A549 (cell line): ENCODE results near the gene BOLA1. TPM values are rescaled to one million over a fixed set of nuclear protein-coding genes. Genes with fewer than 3 reads are reported as not detected.

Experiments
- ATAC-seq, 2 experiments: fragments of 200-7000 bp in 1 of 2; fragments of >200 bp in 1 of 2; cut with Nextera tagmentation in 1 of 2; cut with Tn5 transposase in 1 of 2; 3 replicates each; pipeline versions ENCODE4 v1.8.0 to v1.9.1; 2018 to 2020; ENCODE audit warnings: mild to moderate bottlenecking in 1 of 2, moderate library complexity in 1 of 2
- CTCF ChIA-PET: fragments of 300-600 bp; sonication (Branson Sonifier 250); formaldehyde crosslinking; extraction: SDS; loops from one replicate; lab custom pipeline; 2021; ENCODE audit warnings: antibody characterized with exemption, inconsistent platforms; lab: Yijun Ruan, JAX
- POLR2A ChIA-PET: fragments of 350-600 bp; formaldehyde crosslinking; extraction: SDS; loops from one replicate; lab custom pipeline; 2021; ENCODE audit warnings: antibody characterized with exemption, inconsistent platforms; lab: Yijun Ruan, JAX
- DNase-seq, 2 experiments: peaks; one replicate each; pipeline versions ENCODE4 v3.0.0 to v3.0.0-alpha.2; 2011 to 2016; ENCODE audit warnings: low read depth in 1 of 2, low spot score in 1 of 2
- FAIRE-seq: peaks from 2 replicates; lab custom pipeline; 2011; peaks lifted over from hg19 to GRCh38; lab: Jason Lieb, UNC
- H3K27ac ChIP-seq, 2 experiments: fragments of >200 bp; sonication (Bioruptor Twin); formaldehyde crosslinking; 3 replicates each; pipeline ENCODE4 v1.5.1; 2016 to 2017
- H3K4me1 ChIP-seq: fragments of >200 bp; sonication (Bioruptor Twin); formaldehyde crosslinking; 3 replicates; pipeline ENCODE4 v1.6.1; 2016
- H3K4me2 ChIP-seq: fragments of >200 bp; sonication (Bioruptor Twin); formaldehyde crosslinking; 3 replicates; pipeline ENCODE4 v1.6.1; 2016
- H3K4me3 ChIP-seq: fragments of >200 bp; sonication (Bioruptor Twin); formaldehyde crosslinking; 3 replicates; pipeline ENCODE4 v1.5.1; 2016
- H3K9me3 ChIP-seq: fragments of >200 bp; sonication (Bioruptor Twin); formaldehyde crosslinking; 3 replicates; pipeline ENCODE4 v1.6.1; 2016
- BHLHE40 ChIP-seq: IDR thresholded peaks from 2 replicates; pipeline ENCODE4 v1.6.1; 2012; ENCODE audit warnings: low read depth, low read length, inconsistent platforms
- CEBPB ChIP-seq, 2 experiments: fragments of >200 bp in 1 of 2; sonication (Bioruptor Twin) in 1 of 2; formaldehyde crosslinking in 1 of 2; IDR thresholded peaks; 2 replicates each; pipeline ENCODE4 v1.6.1; 2012 to 2016
- CHD2 ChIP-seq: fragments of 150-350 bp; IDR thresholded peaks from 2 replicates; pipeline ENCODE4 v1.6.1; 2014; ENCODE audit warnings: low read length; ENCODE audit not compliant: partially characterized antibody
- EHF ChIP-seq: fragments of 250-450 bp; sonication (Bioruptor Pico); IDR thresholded peaks from 2 replicates; pipeline ENCODE4 v1.5.0; 2020; ENCODE audit warnings: mild to moderate bottlenecking
- EP300 ChIP-seq, 2 experiments: fragments of >200 bp; sonication (Bioruptor Twin); formaldehyde crosslinking; IDR thresholded peaks; 2 replicates in 1 of 2; 3 replicates in 1 of 2; pipeline ENCODE4 v1.6.1; 2016 to 2017
- FOSB ChIP-seq: fragments of 250-450 bp; sonication (Bioruptor Pico); IDR thresholded peaks from 2 replicates; pipeline ENCODE4 v1.5.0; 2020; ENCODE audit warnings: mild to moderate bottlenecking, moderate library complexity
- FOXS1 ChIP-seq: fragments of 250-450 bp; sonication (Bioruptor Pico); IDR thresholded peaks from 2 replicates; pipeline ENCODE4 v1.5.0; 2020; ENCODE audit warnings: mild to moderate bottlenecking, moderate library complexity
- GATA3 ChIP-seq: IDR thresholded peaks from 2 replicates; pipeline ENCODE4 v1.6.1; 2012; ENCODE audit warnings: borderline replicate concordance
- HOXA7 ChIP-seq: fragments of 250-450 bp; sonication (Bioruptor Pico); IDR thresholded peaks from 2 replicates; pipeline ENCODE4 v1.5.0; 2020; ENCODE audit warnings: mild to moderate bottlenecking, moderate library complexity
- HOXB13 ChIP-seq: fragments of 250-450 bp; sonication (Bioruptor Pico); IDR thresholded peaks from 2 replicates; pipeline ENCODE4 v1.5.0; 2020; ENCODE audit warnings: low read depth, mild to moderate bottlenecking, moderate library complexity
- HOXB5 ChIP-seq: fragments of 250-450 bp; sonication (Bioruptor Pico); IDR thresholded peaks from 2 replicates; pipeline ENCODE4 v1.5.0; 2020; ENCODE audit warnings: mild to moderate bottlenecking, moderate library complexity
- KDM5A ChIP-seq: fragments of 200-600 bp; sonication (generic); IDR thresholded peaks from 2 replicates; pipeline ENCODE4 v1.6.1; 2016; ENCODE audit warnings: antibody characterized with exemption, mild to moderate bottlenecking
- MAX ChIP-seq: IDR thresholded peaks from 2 replicates; pipeline ENCODE4 v1.6.1; 2012
- POLR2AphosphoS2 ChIP-seq: conservative IDR thresholded peaks from 2 replicates; pipeline ENCODE4 v1.6.1; 2012; ENCODE audit warnings: low read length, improper control_type of control experiment, inconsistent platforms
- RAD21 ChIP-seq, 2 experiments: fragments of >200 bp in 1 of 2; sonication (Bioruptor Twin) in 1 of 2; formaldehyde crosslinking in 1 of 2; IDR thresholded peaks in 1 of 2; conservative IDR thresholded peaks in 1 of 2; 2 replicates in 1 of 2; 3 replicates in 1 of 2; pipeline ENCODE4 v1.6.1; 2012 to 2018; ENCODE audit warnings: inconsistent platforms in 1 of 2
- SMC3 ChIP-seq: fragments of >200 bp; sonication (Bioruptor Twin); formaldehyde crosslinking; IDR thresholded peaks from 3 replicates; pipeline ENCODE4 v1.6.1; 2018; ENCODE audit warnings: inconsistent platforms
- SREBF2 ChIP-seq: fragments of 450-650 bp; IDR thresholded peaks from 2 replicates; pipeline ENCODE4 v1.6.1; 2014; ENCODE audit warnings: mild to moderate bottlenecking, moderate library complexity
- TFCP2L1 ChIP-seq: fragments of 250-450 bp; sonication (Bioruptor Pico); IDR thresholded peaks from 2 replicates; pipeline ENCODE4 v1.5.0; 2021; ENCODE audit warnings: mild to moderate bottlenecking
- TP53 ChIP-seq: fragments of 250-450 bp; sonication (Bioruptor Pico); IDR thresholded peaks from 2 replicates; pipeline ENCODE4 v1.5.0; 2021; ENCODE audit warnings: mild to moderate bottlenecking, moderate library complexity
- ZFP36 ChIP-seq: fragments of 450-650 bp; IDR thresholded peaks from 2 replicates; pipeline ENCODE4 v1.6.1; 2014; ENCODE audit warnings: borderline replicate concordance; ENCODE audit not compliant: partially characterized antibody
- ZNF302 ChIP-seq: fragments of 250-450 bp; sonication (Bioruptor Pico); IDR thresholded peaks from 2 replicates; pipeline ENCODE4 v1.9.0; 2021; ENCODE audit warnings: inconsistent platforms, mild to moderate bottlenecking, moderate library complexity
- WGBS: methylation state at CpG from one replicate; pipeline ENCODE4 v1.1.6; 2017; ENCODE audit errors: missing lambda C conversion rate; 5-methylcytosine and 5-hydroxymethylcytosine counted together
- polyA plus RNA-seq, 4 experiments: library from polyadenylated mRNA; depleted of rRNA in 3 of 4; stranded (reverse); fragments of >200 nt; fragmentation: RNase III in 1 of 4; extraction: RNeasy Plus Mini Kit Qiagen cat#74134 plus additional on column Dnase treatment in 1 of 4; gene quantifications; 2 replicates in 3 of 4; 3 replicates in 1 of 4; pipeline ENCODE4 v1.2.3, GENCODE V29; 2011 to 2017
- TF ChIP-seq, protein P1 (sequence below): fragments of >200 bp; sonication (Bioruptor Twin); formaldehyde crosslinking; IDR thresholded peaks from 2 replicates; pipeline ENCODE4 v1.6.1; 2016
- TF ChIP-seq, protein P2 (sequence below): fragments of >200 bp; sonication (Bioruptor Twin); formaldehyde crosslinking; IDR thresholded peaks from 3 replicates; pipeline ENCODE4 v1.6.1; 2016
- TF ChIP-seq, protein P3 (sequence below): fragments of 250-450 bp; sonication (Bioruptor Pico); IDR thresholded peaks from 2 replicates; pipeline ENCODE4 v1.5.0; 2021; ENCODE audit warnings: mild to moderate bottlenecking, moderate library complexity, borderline replicate concordance

BOLA1 gene
- polyA plus RNA-seq, 2 of the 4 experiments (the other 2 are of a cell fraction): 25.4 to 27.5 TPM

- TF ChIP-seq, protein P1, sequence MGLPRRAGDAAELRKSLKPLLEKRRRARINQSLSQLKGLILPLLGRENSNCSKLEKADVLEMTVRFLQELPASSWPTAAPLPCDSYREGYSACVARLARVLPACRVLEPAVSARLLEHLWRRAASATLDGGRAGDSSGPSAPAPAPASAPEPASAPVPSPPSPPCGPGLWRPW: no peak
- no peak for TF ChIP-seq BHLHE40
- TF ChIP-seq FOXS1: no peak
- no peak for TF ChIP-seq ZFP36
Measured at GRCh38 chr1:149940427-149940826, 41.1 kb downstream of the BOLA1 start (continued).

GRCh38 chr1:149942207-149942606 is 42.8 kb downstream of the BOLA1 start:
- ChIA-PET POLR2A (interaction anchor here (1.5 kb wide), 1 partner anchor 55 kb away, joined by 16 read pairs; a partner anchor contains a TSS), CTCF (interaction anchor here (0.5 to 2.4 kb wide), 9 partner anchors 9 to 245 kb away, joined by 3 to 9 read pairs (median 4); a partner anchor contains a TSS)
- Histone ChIP-seq H3K27ac (no peak overlapping the region), H3K4me1 (peaks cover 37% of the 10 kb centered on the region), H3K9me3 (no peaks in the 10 kb centered on the region), H3K4me2 (no peak overlapping the region), H3K4me3 (no peak overlapping the region)
- ATAC-seq: peak; percentile 43 to 69; a peak in 4 of 6 replicates
- no peak for FAIRE-seq
- TF ChIP-seq GATA3 (no peak), RAD21 (conservative IDR thresholded peaks at IDR 0.05 in 1 of 2, IDR thresholded peaks at IDR 0.05 in 1 of 2) (peak; percentile 33 to 39; a peak in 3 of 5 replicates), HOXB5 (CRISPR knock-in tag) (no peak)
- 57% methylated on average over 5 of the region's 5 CpGs for WGBS
- peak; percentile 49 to 58 for DNase-seq

DNA sequence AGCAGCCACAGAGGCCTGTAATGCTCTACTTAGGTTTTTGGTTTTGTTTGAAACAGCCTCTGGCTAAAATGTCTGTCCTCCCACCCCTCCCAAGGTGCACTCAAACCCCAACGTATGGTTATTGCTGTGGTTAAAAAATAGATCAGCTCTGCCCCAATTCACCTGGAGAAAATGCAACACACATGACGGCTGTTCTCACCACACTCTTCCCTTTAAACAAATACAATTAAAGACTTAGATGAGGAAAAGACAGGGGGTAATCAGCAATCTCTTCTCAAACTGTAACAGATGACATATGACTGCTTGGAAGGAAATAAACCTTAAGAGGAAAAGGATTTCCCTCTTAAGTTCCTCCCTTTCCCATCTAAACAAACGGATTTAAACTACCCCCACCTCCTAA is 43.5 kb downstream of the BOLA1 start:
- 71% methylated on average over 3 of the region's 3 CpGs for WGBS
- Histone ChIP-seq H3K4me3 (no peak overlapping the region), H3K4me1 (peaks cover 31% of the 10 kb centered on the region)
- ChIA-PET POLR2A (interaction anchor here (1.5 kb wide), 1 partner anchor 55 kb away, joined by 16 read pairs; a partner anchor contains a TSS), CTCF (interaction anchor here (0.5 to 2.4 kb wide), 10 partner anchors 10 to 245 kb away, joined by 3 to 9 read pairs (median 4); a partner anchor contains a TSS)
- FAIRE-seq: no peak
- TF ChIP-seq CEBPB (IDR thresholded peaks at IDR 0.05) (no peak), ZNF302 (no peak), HOXA7 (CRISPR knock-in tag) (no peak), EP300 (IDR thresholded peaks at IDR 0.05) (no peak)
- TF ChIP-seq, all 56 proteins: peak for 0
- Histone ChIP-seq H3K9me3 (no peaks in the 10 kb centered on the region), H3K27ac (no peak overlapping the region), H3K4me2 (no peak overlapping the region)
- no peak for ATAC-seq
- DNase-seq: no peak

GRCh38 chr1:149945206-149945605 is 45.8 kb downstream of the BOLA1 start:
- FAIRE-seq (no peak), DNase-seq (no peak)

More at GRCh38 chr1:149945206-149945605, 45.8 kb downstream of the BOLA1 start:
- no peaks in the 10 kb centered on the region for H3K9me3 ChIP-seq
- ChIA-PET POLR2A (no interaction called here), CTCF (interaction anchor here (1.1 to 1.4 kb wide), 3 partner anchors 15 to 224 kb away, joined by 3 to 4 read pairs (median 3); no protein-coding TSS in a partner anchor)
- ATAC-seq: no peak
- TF ChIP-seq CHD2 (no peak), POLR2AphosphoS2 (no peak), MAX (no peak), HOXB13 (CRISPR knock-in tag) (no peak), RAD21 (conservative IDR thresholded peaks at IDR 0.05 in 1 of 2, IDR thresholded peaks at IDR 0.05 in 1 of 2) (no peak), TFCP2L1 (CRISPR knock-in tag) (no peak), KDM5A (no peak), EHF (CRISPR knock-in tag) (no peak), SREBF2 (no peak), CEBPB (IDR thresholded peaks at IDR 0.05) (no peak), SMC3 (no peak), BHLHE40 (no peak), EP300 (IDR thresholded peaks at IDR 0.05) (no peak), FOSB (CRISPR knock-in tag) (no peak), TP53 (CRISPR knock-in tag) (no peak)
- TF ChIP-seq, protein P2, sequence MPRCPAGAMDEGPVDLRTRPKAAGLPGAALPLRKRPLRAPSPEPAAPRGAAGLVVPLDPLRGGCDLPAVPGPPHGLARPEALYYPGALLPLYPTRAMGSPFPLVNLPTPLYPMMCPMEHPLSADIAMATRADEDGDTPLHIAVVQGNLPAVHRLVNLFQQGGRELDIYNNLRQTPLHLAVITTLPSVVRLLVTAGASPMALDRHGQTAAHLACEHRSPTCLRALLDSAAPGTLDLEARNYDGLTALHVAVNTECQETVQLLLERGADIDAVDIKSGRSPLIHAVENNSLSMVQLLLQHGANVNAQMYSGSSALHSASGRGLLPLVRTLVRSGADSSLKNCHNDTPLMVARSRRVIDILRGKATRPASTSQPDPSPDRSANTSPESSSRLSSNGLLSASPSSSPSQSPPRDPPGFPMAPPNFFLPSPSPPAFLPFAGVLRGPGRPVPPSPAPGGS: no peak
- TF ChIP-seq, protein P3, sequence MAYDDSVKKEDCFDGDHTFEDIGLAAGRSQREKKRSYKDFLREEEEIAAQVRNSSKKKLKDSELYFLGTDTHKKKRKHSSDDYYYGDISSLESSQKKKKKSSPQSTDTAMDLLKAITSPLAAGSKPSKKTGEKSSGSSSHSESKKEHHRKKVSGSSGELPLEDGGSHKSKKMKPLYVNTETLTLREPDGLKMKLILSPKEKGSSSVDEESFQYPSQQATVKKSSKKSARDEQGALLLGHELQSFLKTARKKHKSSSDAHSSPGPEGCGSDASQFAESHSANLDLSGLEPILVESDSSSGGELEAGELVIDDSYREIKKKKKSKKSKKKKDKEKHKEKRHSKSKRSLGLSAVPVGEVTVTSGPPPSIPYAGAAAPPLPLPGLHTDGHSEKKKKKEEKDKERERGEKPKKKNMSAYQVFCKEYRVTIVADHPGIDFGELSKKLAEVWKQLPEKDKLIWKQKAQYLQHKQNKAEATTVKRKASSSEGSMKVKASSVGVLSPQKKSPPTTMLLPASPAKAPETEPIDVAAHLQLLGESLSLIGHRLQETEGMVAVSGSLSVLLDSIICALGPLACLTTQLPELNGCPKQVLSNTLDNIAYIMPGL (CRISPR knock-in tag): no peak
- H3K4me3 ChIP-seq: no peak overlapping the region
- H3K4me1 ChIP-seq: peaks cover 16% of the 10 kb centered on the region
- WGBS: 92% methylated on average over 4 of the region's 4 CpGs
- no peak overlapping the region for H3K4me2 ChIP-seq
- no peak overlapping the region for H3K27ac ChIP-seq
